ENCODE results near the gene PARP9.

The PARP9 gene

DNA sequence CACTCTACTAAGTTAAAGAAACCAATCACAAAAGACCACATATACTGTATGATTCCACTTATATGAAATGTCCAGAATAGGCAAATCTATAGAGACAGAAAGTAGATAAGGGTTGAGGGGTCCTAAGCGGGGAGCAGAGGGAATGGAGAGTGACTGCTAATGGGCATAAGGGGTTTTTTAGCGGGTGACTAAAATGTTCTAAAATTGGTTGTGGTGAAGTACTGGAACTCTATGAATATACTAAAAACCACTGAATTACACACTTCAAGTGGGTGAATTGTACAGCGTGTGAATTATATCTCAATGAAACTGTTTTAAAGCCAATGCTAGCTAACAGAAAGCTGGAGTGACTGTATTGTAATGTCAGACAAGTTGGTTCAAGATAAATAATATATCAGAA, 82.7 kb downstream of the PARP9 start:
- DNase-seq: no peak
- TF ChIP-seq, protein P1, sequence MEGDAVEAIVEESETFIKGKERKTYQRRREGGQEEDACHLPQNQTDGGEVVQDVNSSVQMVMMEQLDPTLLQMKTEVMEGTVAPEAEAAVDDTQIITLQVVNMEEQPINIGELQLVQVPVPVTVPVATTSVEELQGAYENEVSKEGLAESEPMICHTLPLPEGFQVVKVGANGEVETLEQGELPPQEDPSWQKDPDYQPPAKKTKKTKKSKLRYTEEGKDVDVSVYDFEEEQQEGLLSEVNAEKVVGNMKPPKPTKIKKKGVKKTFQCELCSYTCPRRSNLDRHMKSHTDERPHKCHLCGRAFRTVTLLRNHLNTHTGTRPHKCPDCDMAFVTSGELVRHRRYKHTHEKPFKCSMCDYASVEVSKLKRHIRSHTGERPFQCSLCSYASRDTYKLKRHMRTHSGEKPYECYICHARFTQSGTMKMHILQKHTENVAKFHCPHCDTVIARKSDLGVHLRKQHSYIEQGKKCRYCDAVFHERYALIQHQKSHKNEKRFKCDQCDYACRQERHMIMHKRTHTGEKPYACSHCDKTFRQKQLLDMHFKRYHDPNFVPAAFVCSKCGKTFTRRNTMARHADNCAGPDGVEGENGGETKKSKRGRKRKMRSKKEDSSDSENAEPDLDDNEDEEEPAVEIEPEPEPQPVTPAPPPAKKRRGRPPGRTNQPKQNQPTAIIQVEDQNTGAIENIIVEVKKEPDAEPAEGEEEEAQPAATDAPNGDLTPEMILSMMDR (IDR thresholded peaks at IDR 0.05): no peak
- Mint-ChIP-seq H3K36me3 (ENCODE audit: low read depth) (peaks cover 25% of the 10 kb centered on the region), H3K4me1 (no peaks in the 10 kb centered on the region), H3K27me3 (ENCODE audit: low read depth, poor library complexity) (peaks cover 6% of the 10 kb centered on the region), H3K27ac (no peak overlapping the region), H3K4me3 (no peak overlapping the region), H3K9me3 (no peaks in the 10 kb centered on the region)
